ENCODE measurements around the gene ABCC9.
"Not testable (repeated sequence)": the region's sequence is repeated elsewhere in the genome, so short reads cannot be mapped to it uniquely, and the experiment has no call there.

The ABCC9 gene

DNA sequence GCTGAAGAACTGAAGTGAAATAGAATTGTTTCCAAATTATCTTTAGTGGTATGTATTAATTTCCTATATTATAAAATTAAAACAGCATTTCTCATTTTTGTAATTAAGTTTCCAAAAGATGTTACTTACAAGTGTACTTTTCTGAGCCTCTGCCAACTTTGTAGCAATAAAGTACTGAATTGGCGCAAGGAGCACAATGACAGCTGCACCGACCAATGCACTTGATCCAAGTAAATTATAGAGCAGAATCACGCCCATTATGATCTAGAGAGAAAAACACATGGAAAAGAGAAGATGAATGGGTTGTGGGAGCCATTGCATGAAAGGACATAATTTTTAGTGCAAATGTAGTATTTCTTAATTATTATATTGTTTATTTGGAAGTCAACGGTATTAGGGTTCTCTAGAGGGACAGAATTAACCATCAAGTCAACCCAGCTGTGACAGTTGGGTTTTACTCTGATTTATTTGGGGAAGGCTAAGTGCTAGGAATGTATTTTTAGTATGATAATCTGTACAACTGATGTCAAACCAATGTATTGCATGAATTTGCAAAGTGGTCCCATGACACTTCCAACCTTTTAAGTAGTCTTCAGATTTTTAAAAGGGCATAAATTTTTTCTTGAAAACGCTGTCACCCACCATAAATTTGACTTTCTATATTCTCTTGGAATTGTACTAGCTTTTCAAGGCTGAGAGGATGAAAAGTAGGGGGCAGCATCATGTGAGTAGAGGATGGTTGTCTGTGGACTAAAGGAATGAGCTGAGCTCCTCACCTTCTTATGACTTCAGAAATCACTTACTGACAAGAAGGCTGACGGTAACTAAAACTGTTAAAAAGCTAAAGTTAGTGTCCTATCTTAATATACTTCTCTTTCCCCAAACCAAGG is 33.0 kb downstream of the ABCC9 start:
- no peak overlapping the region for H3K4me3 ChIP-seq (ENCODE audit: low read depth, low read length)
- no peak for TF ChIP-seq CTCF (IDR thresholded peaks at IDR 0.05; ENCODE audit: low read depth, low read length)
- no peak for DNase-seq (ENCODE audit: low read depth, low spot score)
- in situ Hi-C loops (cut with HindIII; ENCODE audit: low sequenced_read_pairs): no loop called here

DNA sequence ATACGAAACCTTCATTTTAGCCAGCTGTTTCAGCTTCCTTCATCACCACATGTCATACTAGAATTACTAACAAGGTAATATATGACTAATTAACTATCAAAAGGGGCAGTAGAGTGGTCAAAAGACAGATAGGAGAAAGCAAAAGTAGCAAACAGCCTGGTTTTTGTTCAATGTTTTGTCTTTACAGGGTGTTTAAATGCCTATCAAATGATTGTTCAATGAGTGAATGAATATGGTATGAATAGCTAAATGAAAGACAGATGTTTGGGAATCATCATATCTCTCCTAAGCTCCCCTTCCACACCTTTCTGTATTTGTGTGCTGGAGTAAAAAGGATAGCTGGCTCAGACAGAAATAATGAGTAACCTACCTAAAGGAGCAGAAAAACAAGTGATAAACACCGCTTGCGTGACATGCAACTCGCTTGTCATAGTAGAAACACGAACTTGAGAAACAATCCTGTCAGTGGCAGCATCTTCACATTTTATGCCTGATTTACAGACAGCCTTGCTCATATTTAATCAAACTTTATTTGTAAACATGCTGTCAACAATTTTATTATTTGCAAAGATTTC is 34.2 kb downstream of the ABCC9 start:
- TF ChIP-seq CTCF (IDR thresholded peaks at IDR 0.05; ENCODE audit: low read depth, low read length): no peak
- in situ Hi-C loops (cut with HindIII; ENCODE audit: low sequenced_read_pairs): no loop called here
- no peak overlapping the region for H3K4me3 ChIP-seq (ENCODE audit: low read depth, low read length)
- no peak for DNase-seq (ENCODE audit: low read depth, low spot score)

GRCh38 chr12:21899532-21899931 is 41.7 kb downstream of the ABCC9 start:
- in situ Hi-C loops (cut with HindIII; ENCODE audit: low sequenced_read_pairs); H3K4me3 ChIP-seq (ENCODE audit: low read depth, low read length); DNase-seq (ENCODE audit: low read depth, low spot score): not testable (repeated sequence)

DNA sequence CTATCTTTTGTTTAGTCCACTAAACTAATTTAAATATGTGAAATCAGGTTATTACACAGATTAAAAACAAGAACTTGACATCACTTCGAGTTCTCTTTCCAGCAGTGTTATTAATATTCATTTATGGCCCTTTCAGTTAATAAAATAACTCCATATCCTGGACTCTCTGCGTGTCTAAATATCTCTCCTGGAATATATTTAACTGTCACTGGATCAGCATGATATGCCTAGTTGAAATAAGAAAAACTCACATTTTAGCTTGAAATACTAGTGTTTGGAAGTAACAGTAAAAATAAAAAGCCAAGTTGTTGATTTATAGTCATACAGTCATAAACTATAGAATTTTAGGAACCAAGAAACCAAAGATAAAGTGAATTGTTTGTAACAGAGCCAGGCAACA is 45.6 kb downstream of the ABCC9 start:
- TF ChIP-seq CTCF (IDR thresholded peaks at IDR 0.05; ENCODE audit: low read depth, low read length): no peak
- no peak for DNase-seq (ENCODE audit: low read depth, low spot score)
- H3K4me3 ChIP-seq (ENCODE audit: low read depth, low read length): no peak overlapping the region
- in situ Hi-C loops (cut with HindIII; ENCODE audit: low sequenced_read_pairs): no loop called here

DNA sequence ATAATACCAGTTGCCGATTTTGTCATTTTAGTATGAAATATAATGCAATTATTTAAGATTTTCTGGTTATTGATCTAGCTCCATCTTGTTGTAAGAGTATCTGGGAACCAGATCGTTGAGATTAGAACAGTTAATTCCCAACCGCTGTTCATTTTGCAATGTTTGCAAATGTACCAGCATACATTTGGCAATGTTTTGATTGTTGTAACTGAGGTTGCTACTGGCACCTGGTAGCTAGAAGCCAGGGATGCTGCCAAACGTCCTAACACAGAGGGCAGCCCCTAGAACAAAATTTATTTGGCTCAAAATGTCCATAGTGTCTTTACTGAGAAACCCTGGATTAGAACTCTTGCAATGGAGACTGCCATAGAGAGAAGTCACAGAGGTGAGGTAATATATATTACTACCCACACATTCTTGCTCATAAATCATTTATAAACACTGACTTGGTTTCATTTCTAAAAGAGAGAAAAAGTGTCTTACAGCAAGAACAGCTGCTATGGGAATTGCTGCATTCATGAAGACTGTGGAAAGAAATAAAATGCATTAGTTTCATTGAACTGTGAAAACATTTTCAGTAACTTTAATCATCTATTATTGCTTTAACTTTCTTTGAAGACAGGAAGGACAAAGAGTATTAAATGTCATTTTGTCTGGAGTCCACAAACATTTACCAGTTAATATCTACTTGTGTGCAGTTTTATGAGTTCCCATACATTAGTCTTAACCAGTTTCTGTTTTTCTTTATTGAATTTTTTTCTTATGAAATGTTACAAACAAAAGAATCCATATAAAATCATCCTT is 46.2 kb downstream of the ABCC9 start:
- in situ Hi-C loops (cut with HindIII; ENCODE audit: low sequenced_read_pairs): no loop called here
- TF ChIP-seq CTCF (IDR thresholded peaks at IDR 0.05; ENCODE audit: low read depth, low read length): no peak
- no peak overlapping the region for H3K4me3 ChIP-seq (ENCODE audit: low read depth, low read length)
- no peak for DNase-seq (ENCODE audit: low read depth, low spot score)

DNA sequence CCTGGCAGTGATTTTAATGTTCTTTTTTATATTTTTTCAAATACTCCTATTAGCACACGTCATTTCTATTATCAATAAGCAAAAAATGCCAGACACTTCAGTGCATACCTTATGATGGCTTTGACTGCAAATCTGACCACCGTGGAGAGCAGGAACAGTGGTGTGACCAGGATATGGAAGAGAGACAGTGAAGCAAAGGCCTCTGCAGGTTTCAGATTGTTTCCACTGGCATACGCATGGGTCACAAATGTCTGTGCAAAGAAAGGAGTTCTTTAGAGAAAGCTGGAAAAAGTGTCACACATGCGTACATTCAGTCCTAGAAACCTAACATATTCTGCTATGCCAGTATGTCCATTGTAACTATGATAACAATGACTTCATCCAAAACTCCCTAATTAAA is 47.3 kb downstream of the ABCC9 start:
- TF ChIP-seq CTCF (IDR thresholded peaks at IDR 0.05; ENCODE audit: low read depth, low read length): no peak
- no peak overlapping the region for H3K4me3 ChIP-seq (ENCODE audit: low read depth, low read length)
- no peak for DNase-seq (ENCODE audit: low read depth, low spot score)
- in situ Hi-C loops (cut with HindIII; ENCODE audit: low sequenced_read_pairs): no loop called here

Data from astrocyte of the spinal cord (primary cell).